PC-9 (cell line): ENCODE results near the gene MORN5.

Source experiments
- EZH2 ChIP-seq: fragments of 200-600 bp; sonication (generic); IDR thresholded peaks from 2 replicates; pipeline ENCODE4 v1.8.0; 2017; ENCODE audit warnings: antibody characterized with exemption, low read depth
- TF ChIP-seq, protein P1 (sequence below): fragments of 200-600 bp; sonication (generic); conservative IDR thresholded peaks from 2 replicates; pipeline ENCODE4 v1.6.1; 2017; ENCODE audit warnings: mixed run types, antibody characterized with exemption, mild to moderate bottlenecking, moderate library complexity

- TF ChIP-seq, protein P1, sequence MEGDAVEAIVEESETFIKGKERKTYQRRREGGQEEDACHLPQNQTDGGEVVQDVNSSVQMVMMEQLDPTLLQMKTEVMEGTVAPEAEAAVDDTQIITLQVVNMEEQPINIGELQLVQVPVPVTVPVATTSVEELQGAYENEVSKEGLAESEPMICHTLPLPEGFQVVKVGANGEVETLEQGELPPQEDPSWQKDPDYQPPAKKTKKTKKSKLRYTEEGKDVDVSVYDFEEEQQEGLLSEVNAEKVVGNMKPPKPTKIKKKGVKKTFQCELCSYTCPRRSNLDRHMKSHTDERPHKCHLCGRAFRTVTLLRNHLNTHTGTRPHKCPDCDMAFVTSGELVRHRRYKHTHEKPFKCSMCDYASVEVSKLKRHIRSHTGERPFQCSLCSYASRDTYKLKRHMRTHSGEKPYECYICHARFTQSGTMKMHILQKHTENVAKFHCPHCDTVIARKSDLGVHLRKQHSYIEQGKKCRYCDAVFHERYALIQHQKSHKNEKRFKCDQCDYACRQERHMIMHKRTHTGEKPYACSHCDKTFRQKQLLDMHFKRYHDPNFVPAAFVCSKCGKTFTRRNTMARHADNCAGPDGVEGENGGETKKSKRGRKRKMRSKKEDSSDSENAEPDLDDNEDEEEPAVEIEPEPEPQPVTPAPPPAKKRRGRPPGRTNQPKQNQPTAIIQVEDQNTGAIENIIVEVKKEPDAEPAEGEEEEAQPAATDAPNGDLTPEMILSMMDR: no peak
- no peak for TF ChIP-seq EZH2
Measured at GRCh38 chr9:122128969-122129343, 30.8 kb upstream of the MORN5 start.
